ENCODE measurements around the gene EVL. TPM values are rescaled to one million over a fixed set of nuclear protein-coding genes. Genes with fewer than 3 reads are reported as not detected.

Gene EVL
- total and polyA plus RNA-seq, 10 of the 15 experiments (the other 5 are each of a cell fraction or from before 2014, with no cell fraction given): 11.9 to 341 (median 89.8) TPM

- no peak for TF ChIP-seq CHD4 (IDR thresholded peaks at IDR 0.05)
- peak in 1 of 2 experiments; percentile 27; a peak in 1 of 4 replicates for TF ChIP-seq EP300 (IDR thresholded peaks at IDR 0.05; ENCODE audit: borderline replicate concordance in 1 of 2, control insufficient read depth in 1 of 2, low read depth in 2 of 2, low read length in 2 of 2)
- TF ChIP-seq, protein P1, sequence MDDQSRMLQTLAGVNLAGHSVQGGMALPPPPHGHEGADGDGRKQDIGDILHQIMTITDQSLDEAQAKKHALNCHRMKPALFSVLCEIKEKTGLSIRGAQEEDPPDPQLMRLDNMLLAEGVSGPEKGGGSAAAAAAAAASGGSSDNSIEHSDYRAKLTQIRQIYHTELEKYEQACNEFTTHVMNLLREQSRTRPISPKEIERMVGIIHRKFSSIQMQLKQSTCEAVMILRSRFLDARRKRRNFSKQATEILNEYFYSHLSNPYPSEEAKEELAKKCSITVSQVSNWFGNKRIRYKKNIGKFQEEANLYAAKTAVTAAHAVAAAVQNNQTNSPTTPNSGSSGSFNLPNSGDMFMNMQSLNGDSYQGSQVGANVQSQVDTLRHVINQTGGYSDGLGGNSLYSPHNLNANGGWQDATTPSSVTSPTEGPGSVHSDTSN (IDR thresholded peaks at IDR 0.05; ENCODE audit: insufficient replicate concordance, low read depth, low read length): no peak
- TF ChIP-seq CBFB (IDR thresholded peaks at IDR 0.05; ENCODE audit: low read depth): no peak
- TF ChIP-seq SMAD5 (IDR thresholded peaks at IDR 0.05; ENCODE audit: low read depth): no peak
- TF ChIP-seq MTA2 (IDR thresholded peaks at IDR 0.05; ENCODE audit: low read depth): no peak
- TF ChIP-seq POLR2AphosphoS2 (IDR thresholded peaks at IDR 0.05; ENCODE audit: low read depth, low read length): no peak
- TF ChIP-seq ZNF622 (IDR thresholded peaks at IDR 0.05): no peak
- no peak for TF ChIP-seq HDAC2 (IDR thresholded peaks at IDR 0.05)
- TF ChIP-seq RUNX3 (IDR thresholded peaks at IDR 0.05; ENCODE audit: low read length): no peak
- no peak for TF ChIP-seq SIN3A (IDR thresholded peaks at IDR 0.05; ENCODE audit: low read depth, low read length)
- no peak for TF ChIP-seq RAD51 (IDR thresholded peaks at IDR 0.05)
- TF ChIP-seq, protein P2, sequence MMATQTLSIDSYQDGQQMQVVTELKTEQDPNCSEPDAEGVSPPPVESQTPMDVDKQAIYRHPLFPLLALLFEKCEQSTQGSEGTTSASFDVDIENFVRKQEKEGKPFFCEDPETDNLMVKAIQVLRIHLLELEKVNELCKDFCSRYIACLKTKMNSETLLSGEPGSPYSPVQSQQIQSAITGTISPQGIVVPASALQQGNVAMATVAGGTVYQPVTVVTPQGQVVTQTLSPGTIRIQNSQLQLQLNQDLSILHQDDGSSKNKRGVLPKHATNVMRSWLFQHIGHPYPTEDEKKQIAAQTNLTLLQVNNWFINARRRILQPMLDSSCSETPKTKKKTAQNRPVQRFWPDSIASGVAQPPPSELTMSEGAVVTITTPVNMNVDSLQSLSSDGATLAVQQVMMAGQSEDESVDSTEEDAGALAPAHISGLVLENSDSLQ (IDR thresholded peaks at IDR 0.05): peak; percentile 64
- no peak for TF ChIP-seq TARDBP (IDR thresholded peaks at IDR 0.05; ENCODE audit: borderline replicate concordance)
- 0 out of 2 replicates have a peak, but pooled peaks have one; percentile 20 for TF ChIP-seq ZNF217 (IDR thresholded peaks at IDR 0.05)
- no peak for TF ChIP-seq ASH2L (IDR thresholded peaks at IDR 0.05; ENCODE audit: borderline replicate concordance, low read depth)
- no peak for TF ChIP-seq BCL11A (IDR thresholded peaks at IDR 0.05; ENCODE audit: low read depth, low read length)
- TF ChIP-seq IKZF2 (IDR thresholded peaks at IDR 0.05): no peak; a peak in 1 of 4 replicates
- no peak for TF ChIP-seq PRDM15 (CRISPR knock-in tag; IDR thresholded peaks at IDR 0.05)
- TF ChIP-seq, protein P3, sequence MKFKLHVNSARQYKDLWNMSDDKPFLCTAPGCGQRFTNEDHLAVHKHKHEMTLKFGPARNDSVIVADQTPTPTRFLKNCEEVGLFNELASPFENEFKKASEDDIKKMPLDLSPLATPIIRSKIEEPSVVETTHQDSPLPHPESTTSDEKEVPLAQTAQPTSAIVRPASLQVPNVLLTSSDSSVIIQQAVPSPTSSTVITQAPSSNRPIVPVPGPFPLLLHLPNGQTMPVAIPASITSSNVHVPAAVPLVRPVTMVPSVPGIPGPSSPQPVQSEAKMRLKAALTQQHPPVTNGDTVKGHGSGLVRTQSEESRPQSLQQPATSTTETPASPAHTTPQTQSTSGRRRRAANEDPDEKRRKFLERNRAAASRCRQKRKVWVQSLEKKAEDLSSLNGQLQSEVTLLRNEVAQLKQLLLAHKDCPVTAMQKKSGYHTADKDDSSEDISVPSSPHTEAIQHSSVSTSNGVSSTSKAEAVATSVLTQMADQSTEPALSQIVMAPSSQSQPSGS (IDR thresholded peaks at IDR 0.05; ENCODE audit: low read length): no peak
- no peak for TF ChIP-seq POU2F2 (IDR thresholded peaks at IDR 0.05; ENCODE audit: borderline replicate concordance, low read depth, low read length)
- TF ChIP-seq, protein P4, sequence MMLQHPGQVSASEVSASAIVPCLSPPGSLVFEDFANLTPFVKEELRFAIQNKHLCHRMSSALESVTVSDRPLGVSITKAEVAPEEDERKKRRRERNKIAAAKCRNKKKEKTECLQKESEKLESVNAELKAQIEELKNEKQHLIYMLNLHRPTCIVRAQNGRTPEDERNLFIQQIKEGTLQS (IDR thresholded peaks at IDR 0.05; ENCODE audit: borderline replicate concordance, extremely low read depth, low read depth, low read length): no peak
- TF ChIP-seq EGR1 (IDR thresholded peaks at IDR 0.05; ENCODE audit: borderline replicate concordance in 1 of 2, low read depth in 2 of 2, low read length in 2 of 2): no peak
- no peak for TF ChIP-seq NR2C1 (IDR thresholded peaks at IDR 0.05)
- TF ChIP-seq YY1 (IDR thresholded peaks at IDR 0.05; ENCODE audit: low read depth, low read length): no peak
Measured at GRCh38 chr14:100058777-100059437, 6.3 kb upstream of the EVL start (continued).

All from GM12878 (cell line).